IMR-90 (cell line): ENCODE measurements around the gene FAM193B. TPM values are rescaled to one million over a fixed set of nuclear protein-coding genes. Genes with fewer than 3 reads are reported as not detected.

Source experiments
- ATAC-seq: fragments of 200-7000 bp; cut with Tn5 transposase; 2 replicates; pipeline ENCODE4 v1.9.1; 2020; ENCODE audit warnings: low read depth, mild to moderate bottlenecking, moderate library complexity
- BruUV-seq: library from RNA; stranded (reverse); fragments of 400-500 nt; replicated peaks from 2 replicates; lab custom pipeline; 2021; lab: Mats Ljungman, UMichigan
- CTCF ChIA-PET: fragments of 300-600 bp; formaldehyde crosslinking; extraction: SDS; loops from one replicate; lab custom pipeline; 2021; ENCODE audit warnings: antibody characterized with exemption; lab: Yijun Ruan, JAX
- POLR2A ChIA-PET: fragments of 300-600 bp; sonication (Branson Sonifier 250); formaldehyde crosslinking; loops from one replicate; lab custom pipeline; 2022; ENCODE audit warnings: antibody characterized with exemption; ENCODE audit not compliant: unreplicated experiment; lab: Charles Lee
- DNase-seq: peaks from one replicate; pipeline ENCODE4 v3.0.0; 2013
- H2AFZ ChIP-seq: replicated peaks from 2 replicates; pipeline ENCODE3; 2013; ENCODE audit warnings: low read length, mild to moderate bottlenecking; ENCODE audit not compliant: poor library complexity
- H2AK5ac ChIP-seq: 2 replicates; pipeline ENCODE4 v1.6.1; 2013; ENCODE audit warnings: low read depth, low read length, inconsistent platforms
- H2AK9ac ChIP-seq: replicated peaks from 2 replicates; pipeline ENCODE3; 2013; ENCODE audit warnings: mild to moderate bottlenecking, low read depth, low read length, moderate library complexity; ENCODE audit not compliant: poor library complexity
- H2BK120ac ChIP-seq: 2 replicates; pipeline ENCODE4 v1.6.1; 2013; ENCODE audit warnings: low read depth, low read length, inconsistent platforms
- H2BK15ac ChIP-seq: 3 replicates; pipeline ENCODE4 v1.6.1; 2013; ENCODE audit warnings: low read depth, low read length, inconsistent platforms
- H2BK20ac ChIP-seq: 2 replicates; pipeline ENCODE4 v1.6.1; 2013; ENCODE audit warnings: low read depth, mild to moderate bottlenecking, inconsistent platforms, low read length, moderate library complexity
- H2BK5ac ChIP-seq: 2 replicates; pipeline ENCODE4 v1.6.1; 2013; ENCODE audit warnings: mild to moderate bottlenecking, low read depth, low read length, inconsistent platforms; ENCODE audit not compliant: poor library complexity, severe bottlenecking
- H3K14ac ChIP-seq: replicated peaks from 2 replicates; pipeline ENCODE4 v1.6.1; 2013; ENCODE audit warnings: low read depth, low read length, inconsistent platforms
- H3K18ac ChIP-seq: 2 replicates; pipeline ENCODE4 v1.6.1; 2013; ENCODE audit warnings: low read depth, low read length, control low read depth
- H3K23ac ChIP-seq: 2 replicates; pipeline ENCODE4 v1.6.1; 2013; ENCODE audit warnings: low read depth, low read length, inconsistent platforms
- H3K27ac ChIP-seq: 2 replicates; pipeline ENCODE4 v1.5.1; 2013; ENCODE audit warnings: mild to moderate bottlenecking, control low read depth, low read length; ENCODE audit not compliant: insufficient read depth
- H3K27me3 ChIP-seq: 2 replicates; pipeline ENCODE4 v1.6.1; 2013; ENCODE audit warnings: low read length; ENCODE audit not compliant: control insufficient read depth, insufficient read depth
- H3K36me3 ChIP-seq: 2 replicates; pipeline ENCODE4 v1.6.1; 2013; ENCODE audit warnings: low read length, mixed read lengths; ENCODE audit not compliant: control insufficient read depth, insufficient read depth
- H3K4ac ChIP-seq: 2 replicates; pipeline ENCODE4 v1.6.1; 2013; ENCODE audit warnings: low read depth, low read length, inconsistent platforms
- H3K4me1 ChIP-seq: 2 replicates; pipeline ENCODE4 v1.6.1; 2013; ENCODE audit warnings: low read length, mixed read lengths; ENCODE audit not compliant: control insufficient read depth, insufficient read depth
- H3K4me2 ChIP-seq: 2 replicates; pipeline ENCODE4 v1.6.1; 2013; ENCODE audit warnings: low read depth, mild to moderate bottlenecking, control low read depth, low read length, moderate library complexity
- H3K4me3 ChIP-seq: 2 replicates; pipeline ENCODE4 v1.5.1; 2013; ENCODE audit warnings: low read depth, mild to moderate bottlenecking, control low read depth, low read length, moderate library complexity; ENCODE audit not compliant: insufficient read depth
- H3K56ac ChIP-seq: 2 replicates; pipeline ENCODE4 v1.6.1; 2013; ENCODE audit warnings: low read length, inconsistent platforms; ENCODE audit not compliant: insufficient read depth; ENCODE audit errors: extremely low read depth
- H3K79me1 ChIP-seq, 2 experiments: 2 replicates each; pipeline ENCODE4 v1.6.1; 2013; ENCODE audit warnings: low read length in 2 of 2, inconsistent platforms in 1 of 2, low read depth in 1 of 2
- H3K9ac ChIP-seq: 2 replicates; pipeline ENCODE4 v1.6.1; 2013; ENCODE audit warnings: low read depth, low read length, control low read depth
- H3K9me1 ChIP-seq: 2 replicates; pipeline ENCODE4 v1.6.1; 2013; ENCODE audit warnings: low read length, inconsistent platforms; ENCODE audit not compliant: insufficient read depth
- H3K9me3 ChIP-seq: 2 replicates; pipeline ENCODE4 v1.6.1; 2013; ENCODE audit warnings: low read length; ENCODE audit not compliant: control insufficient read depth, insufficient read depth
- H4K20me1 ChIP-seq: 2 replicates; pipeline ENCODE4 v1.6.1; 2013; ENCODE audit warnings: low read length, inconsistent platforms; ENCODE audit not compliant: insufficient read depth
- H4K5ac ChIP-seq: 2 replicates; pipeline ENCODE4 v1.6.1; 2013; ENCODE audit warnings: mild to moderate bottlenecking, low read depth, low read length, control low read depth
- H4K8ac ChIP-seq, 2 experiments: 2 replicates each; pipeline ENCODE4 v1.6.1; 2013; ENCODE audit warnings: low read depth in 2 of 2, low read length in 2 of 2, control low read depth in 1 of 2, inconsistent platforms in 1 of 2
- H4K91ac ChIP-seq: 2 replicates; pipeline ENCODE4 v1.6.1; 2013; ENCODE audit warnings: low read depth, low read length, inconsistent platforms; ENCODE audit not compliant: insufficient read depth
- MXI1 ChIP-seq: IDR thresholded peaks from 2 replicates; pipeline ENCODE4 v1.6.1; 2012; ENCODE audit warnings: low read depth, mild to moderate bottlenecking, low read length, moderate library complexity, borderline replicate concordance
- POLR2A ChIP-seq: IDR thresholded peaks from 2 replicates; pipeline ENCODE4 v1.6.1; 2012; ENCODE audit warnings: mild to moderate bottlenecking, low read depth, low read length
- RFX5 ChIP-seq: IDR thresholded peaks from 2 replicates; pipeline ENCODE4 v1.8.0; 2012; ENCODE audit warnings: low read depth, mild to moderate bottlenecking, low read length, moderate library complexity
- WGBS, 2 experiments: methylation state at CpG; one replicate each; pipeline versions ENCODE4 v1.1.5 to v1.1.7; 2013; ENCODE audit warnings: missing lambda C conversion rate in 2 of 2; ENCODE audit not compliant: insufficient read length in 1 of 2; ENCODE audit errors: extremely low coverage in 2 of 2; 5-methylcytosine and 5-hydroxymethylcytosine counted together
- dilution Hi-C: fragments of 300-500 bp; cut with HindIII; formaldehyde crosslinking; loops from one replicate; pipeline ENCODE4 v1.14.3; 2018; ENCODE audit warnings: low sequenced_read_pairs; ENCODE audit not compliant: unreplicated experiment
- in situ Hi-C: fragments of 300-500 bp; cut with MboI; formaldehyde crosslinking; loops from 3 replicates; pipeline ENCODE4 v1.14.3; 2019; ENCODE audit warnings: low sequenced_read_pairs, inconsistent platforms, mixed read lengths
- intact Hi-C: fragments of 100-400 bp; cut with micrococcal nuclease; formaldehyde crosslinking; loops from 2 replicates; pipeline ENCODE4 v1.10.0; 2022
- polyA plus RNA-seq, 3 experiments: library from polyadenylated mRNA; depleted of rRNA; stranded (reverse); fragments of >200 nt; gene quantifications; 2 replicates each; pipeline ENCODE4 v1.2.3, GENCODE V29; 2012; ENCODE audit warnings: low replicate concordance in 1 of 3
- total RNA-seq: library from RNA; depleted of rRNA; stranded (reverse); fragments of >200 nt; gene quantifications from 2 replicates; pipeline ENCODE4 v1.2.3, GENCODE V29; 2012
- TF ChIP-seq, protein P1 (sequence below): fragments of 150-350 bp; IDR thresholded peaks from 2 replicates; pipeline ENCODE4 v1.6.1; 2017; ENCODE audit warnings: mild to moderate bottlenecking, antibody characterized with exemption, low read length, low read depth

The FAM193B gene
- total and polyA plus RNA-seq, 2 of the 4 experiments (the other 2 are of a cell fraction) = 9.5 to 52.2 TPM

DNA sequence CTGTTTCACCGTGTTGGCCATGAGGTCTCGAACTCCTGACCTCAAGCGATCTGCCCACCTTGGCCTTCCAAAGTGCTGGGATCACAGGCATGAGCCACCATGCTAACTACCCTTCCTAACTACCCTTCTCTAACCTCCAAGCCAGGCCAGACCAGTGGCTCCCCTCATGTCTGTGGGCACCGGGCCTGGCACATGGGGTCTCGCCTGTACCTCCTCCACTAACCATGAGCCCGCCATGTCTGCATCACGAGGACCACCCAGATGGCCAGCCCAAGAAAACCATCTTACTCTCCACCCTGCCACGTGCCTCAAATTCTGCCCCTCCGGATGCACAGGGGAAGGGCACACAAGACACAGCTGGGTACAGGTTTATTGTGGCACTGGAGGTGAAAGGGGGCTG lies 71.3 kb downstream of the FAM193B start:
- Histone ChIP-seq H2AFZ (no peak overlapping the region), H3K14ac (no peak overlapping the region), H3K4me2 (no peak overlapping the region), H3K18ac (no peak overlapping the region), H4K20me1 (peaks cover 88% of the 10 kb centered on the region), H3K79me1 (peaks cover 37 to 65% of the 10 kb centered on the region in 2 experiments), H3K27me3 (no peaks in the 10 kb centered on the region), H2BK20ac (no peak overlapping the region), H3K56ac (no peak overlapping the region), H3K9me3 (no peaks in the 10 kb centered on the region), H2BK120ac (no peak overlapping the region), H3K36me3 (peaks cover 72% of the 10 kb centered on the region), H4K91ac (no peak overlapping the region), H3K23ac (no peak overlapping the region), H3K4me1 (peaks cover 20% of the 10 kb centered on the region), H2AK9ac (no peak overlapping the region), H3K27ac (no peak overlapping the region), H4K5ac (no peak overlapping the region), H3K9me1 (peaks cover 21% of the 10 kb centered on the region; the same call in 1 of the 2 replicates), H2BK15ac (no peak overlapping the region), H3K4ac (no peak overlapping the region), H2BK5ac (no peak overlapping the region), H4K8ac (no peak overlapping the region), H3K9ac (no peak overlapping the region), H2AK5ac (no peak overlapping the region), H3K4me3 (no peak overlapping the region)
- intact Hi-C loops = no loop called here
- DNase-seq = no peak
- dilution Hi-C loops = no loop called here
- WGBS, 2 experiments = 100% methylated on average over 2 of the region's 9 CpGs; no CpG with 5 or more reads in 1 of the 2 experiments
- ChIA-PET CTCF (no interaction called here), POLR2A (no interaction called here)
- TF ChIP-seq, protein P1, sequence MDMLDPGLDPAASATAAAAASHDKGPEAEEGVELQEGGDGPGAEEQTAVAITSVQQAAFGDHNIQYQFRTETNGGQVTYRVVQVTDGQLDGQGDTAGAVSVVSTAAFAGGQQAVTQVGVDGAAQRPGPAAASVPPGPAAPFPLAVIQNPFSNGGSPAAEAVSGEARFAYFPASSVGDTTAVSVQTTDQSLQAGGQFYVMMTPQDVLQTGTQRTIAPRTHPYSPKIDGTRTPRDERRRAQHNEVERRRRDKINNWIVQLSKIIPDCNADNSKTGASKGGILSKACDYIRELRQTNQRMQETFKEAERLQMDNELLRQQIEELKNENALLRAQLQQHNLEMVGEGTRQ = no peak
- TF ChIP-seq MXI1 (no peak), RFX5 (no peak), POLR2A (no peak)
- BruUV-seq = no TSS peak
- in situ Hi-C loops = no loop called here
- ATAC-seq = no peak
